ENCODE data around the gene KCNIP4. TPM values are rescaled to one million over a fixed set of nuclear protein-coding genes. Genes with fewer than 3 reads are reported as not detected.

KCNIP4 gene
- total RNA-seq, 1 donor from 2014 or later = not detected

DNA sequence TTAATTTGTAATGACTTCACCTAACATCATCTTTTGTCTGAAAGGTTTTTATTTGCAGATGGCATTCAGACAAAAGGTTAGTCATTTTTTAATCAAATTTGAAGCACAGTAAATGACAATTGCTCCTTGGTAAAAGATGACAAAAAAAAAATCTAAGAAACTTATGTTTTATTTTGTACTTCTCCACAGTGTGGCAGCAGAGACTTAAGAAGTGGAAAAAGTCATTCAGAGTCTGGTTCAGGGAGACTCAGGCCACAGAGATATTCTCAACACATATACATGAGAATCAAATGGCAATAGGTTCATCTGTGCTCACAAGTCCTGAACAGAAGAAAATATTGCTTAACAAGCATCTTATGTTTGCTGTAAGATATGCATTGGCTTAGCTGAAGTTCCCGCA lies 436.2 kb downstream of the KCNIP4 start:
- DNase-seq (ENCODE audit: extremely low read depth, low read depth, low spot score) = peak; percentile 45

DNA sequence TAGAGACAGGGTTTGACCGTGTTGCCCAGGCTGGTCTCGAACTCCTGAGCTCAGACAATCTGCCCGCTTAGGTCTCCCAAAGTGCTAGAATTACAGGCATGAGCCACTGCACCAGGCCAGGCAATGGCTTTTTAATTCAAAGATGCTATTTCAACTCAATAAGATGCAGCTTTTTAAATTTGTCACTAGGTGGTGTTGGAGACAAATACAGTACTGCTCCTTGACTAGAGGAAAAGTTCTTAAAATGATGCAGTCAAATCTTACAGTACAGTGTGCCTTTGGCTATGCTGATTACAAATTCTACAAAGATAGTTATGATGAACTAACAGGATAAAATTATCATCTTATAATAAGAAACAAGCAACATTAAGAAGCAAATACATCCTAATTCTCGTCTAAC lies 441.1 kb downstream of the KCNIP4 start:
- no peak for DNase-seq (ENCODE audit: extremely low read depth, low read depth, low spot score)

DNA sequence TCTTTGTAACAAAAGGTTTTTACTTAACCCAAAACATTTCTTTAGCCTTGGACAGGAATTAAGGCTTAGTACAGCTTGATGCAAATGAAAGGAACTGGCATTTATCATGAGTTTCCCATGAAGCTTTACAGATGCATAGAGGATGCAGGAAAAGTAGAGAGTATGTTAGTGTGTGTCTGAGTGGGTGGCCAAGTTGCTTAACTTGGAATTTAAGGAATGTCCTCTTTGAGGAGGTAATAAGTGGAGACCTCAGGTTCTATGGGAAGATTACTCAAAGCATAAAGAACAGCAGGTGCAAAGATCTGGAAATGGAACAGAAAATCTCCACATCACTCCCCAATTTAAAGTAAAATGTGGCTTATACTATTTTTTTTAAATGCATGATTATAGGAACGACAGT lies 457.9 kb downstream of the KCNIP4 start:
- no peak for DNase-seq (ENCODE audit: extremely low read depth, low read depth, low spot score)

DNA sequence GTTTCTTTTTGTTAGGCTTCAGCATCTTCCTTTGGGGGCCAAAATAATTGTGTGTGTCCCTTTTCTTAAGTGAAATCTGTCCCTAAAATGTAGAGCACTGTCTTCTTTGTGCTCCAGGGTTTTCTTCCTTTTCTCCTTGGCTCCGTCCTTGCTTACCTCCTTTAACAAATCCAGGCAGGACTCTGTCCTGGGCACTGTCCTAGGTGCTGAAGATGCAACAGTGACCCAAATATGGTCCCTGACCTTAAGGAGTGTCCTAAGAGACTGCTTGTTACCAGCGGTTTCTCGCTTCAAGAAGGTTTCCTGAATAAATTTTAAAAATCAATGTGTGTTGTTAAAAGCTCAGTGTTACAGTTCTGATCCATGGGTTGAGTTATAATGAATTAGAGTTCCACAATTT lies 471.8 kb downstream of the KCNIP4 start:
- DNase-seq (ENCODE audit: extremely low read depth, low read depth, low spot score) = no peak

DNA sequence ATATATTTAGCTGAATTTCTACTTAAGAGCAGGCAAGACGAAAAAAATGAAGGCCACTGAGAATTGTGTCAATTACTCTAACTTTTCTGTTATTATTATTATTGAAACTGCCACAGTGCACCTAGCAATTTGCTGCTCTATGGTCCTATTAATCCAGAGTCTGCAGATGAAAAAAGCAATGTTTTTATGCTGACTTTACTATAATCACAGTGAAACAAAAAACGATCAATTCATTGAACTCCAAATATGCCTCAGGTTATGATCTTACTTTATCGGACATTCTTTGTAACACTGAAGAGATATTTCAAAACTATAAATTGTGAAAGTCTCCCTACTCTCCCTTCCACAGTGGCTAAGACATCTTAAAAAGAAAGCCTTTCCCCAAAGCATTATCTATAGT lies 474.4 kb downstream of the KCNIP4 start:
- DNase-seq (ENCODE audit: extremely low read depth, low read depth, low spot score) = no peak

DNA sequence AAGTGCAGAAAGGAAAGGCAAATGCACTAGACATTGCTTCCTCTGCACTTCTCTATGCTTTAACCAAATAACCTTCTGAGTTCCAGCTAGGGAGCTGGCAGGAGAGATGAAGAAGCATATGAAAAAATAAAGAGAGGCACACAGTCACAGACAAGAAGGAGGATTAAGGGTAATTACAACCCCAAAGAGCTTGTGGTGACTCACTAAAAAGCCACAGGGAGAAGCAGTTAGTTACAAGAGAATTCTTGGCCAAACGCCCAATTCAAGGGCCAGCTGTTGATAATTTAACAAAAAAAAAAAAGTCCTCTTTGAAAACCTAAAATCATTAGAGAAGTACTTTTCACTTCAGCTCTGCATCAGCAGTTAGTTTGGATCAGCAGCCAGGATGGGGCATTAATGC lies 478.0 kb downstream of the KCNIP4 start:
- no peak for DNase-seq (ENCODE audit: extremely low read depth, low read depth, low spot score)

DNA sequence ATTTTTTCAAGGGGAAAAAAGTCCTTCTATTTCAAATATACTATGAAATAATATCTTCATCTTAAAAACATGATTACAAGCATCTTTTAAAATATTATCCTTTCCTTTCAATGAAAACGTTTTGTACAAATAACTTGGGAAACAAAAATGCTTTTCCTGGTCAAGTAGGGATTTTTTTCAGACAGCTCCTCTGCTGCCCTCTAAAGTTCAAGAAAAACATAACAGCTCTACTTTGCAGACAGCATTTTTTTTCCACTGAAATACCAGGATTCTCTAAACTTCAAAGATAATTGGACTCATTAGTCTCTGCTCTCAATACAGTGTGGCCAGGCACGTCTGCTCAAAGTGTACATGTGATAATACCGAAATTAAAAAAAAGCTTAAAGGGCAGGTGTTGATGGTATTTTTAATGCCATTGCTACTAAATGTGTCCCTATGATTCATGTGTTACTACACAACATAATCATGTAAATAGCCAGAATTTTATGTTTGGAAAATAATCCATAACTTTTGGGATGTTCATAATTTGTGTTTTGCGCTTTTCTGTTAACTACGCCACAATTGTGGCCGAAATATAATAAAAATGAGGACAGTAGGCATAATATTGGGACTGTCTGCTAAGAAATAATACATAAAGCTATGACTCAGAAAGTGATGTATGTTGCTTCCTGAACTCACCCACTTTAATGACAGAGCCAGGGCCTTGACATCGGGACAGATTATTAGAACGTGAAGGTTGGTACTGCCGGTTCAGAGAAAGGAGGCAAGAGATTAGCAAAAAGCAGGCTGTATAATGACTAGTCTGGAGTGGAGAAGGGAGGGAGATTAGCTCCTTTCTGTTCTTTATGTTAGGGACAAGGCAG lies 478.9 kb downstream of the KCNIP4 start:
- DNase-seq (ENCODE audit: extremely low read depth, low read depth, low spot score) = no peak

DNA sequence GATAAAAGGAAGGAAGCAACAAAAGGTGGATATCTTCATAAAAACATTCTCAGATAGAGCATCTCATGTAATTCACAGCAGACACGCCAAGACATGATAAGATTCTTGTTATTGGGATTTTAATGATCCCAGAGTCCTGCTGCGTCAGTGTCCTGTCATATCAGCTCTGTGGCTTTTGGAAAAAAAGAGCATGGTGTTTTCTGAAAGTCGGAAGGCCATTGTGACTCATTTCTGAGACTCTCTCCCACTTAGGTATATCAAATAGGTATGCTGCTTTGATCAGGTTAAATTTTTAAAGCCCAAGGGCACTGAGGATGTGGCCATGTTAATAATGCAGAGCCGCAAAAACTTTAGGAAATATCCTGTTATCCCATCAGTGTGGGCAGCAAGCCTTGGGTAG lies 481.0 kb downstream of the KCNIP4 start:
- DNase-seq (ENCODE audit: extremely low read depth, low read depth, low spot score) = no peak

DNA sequence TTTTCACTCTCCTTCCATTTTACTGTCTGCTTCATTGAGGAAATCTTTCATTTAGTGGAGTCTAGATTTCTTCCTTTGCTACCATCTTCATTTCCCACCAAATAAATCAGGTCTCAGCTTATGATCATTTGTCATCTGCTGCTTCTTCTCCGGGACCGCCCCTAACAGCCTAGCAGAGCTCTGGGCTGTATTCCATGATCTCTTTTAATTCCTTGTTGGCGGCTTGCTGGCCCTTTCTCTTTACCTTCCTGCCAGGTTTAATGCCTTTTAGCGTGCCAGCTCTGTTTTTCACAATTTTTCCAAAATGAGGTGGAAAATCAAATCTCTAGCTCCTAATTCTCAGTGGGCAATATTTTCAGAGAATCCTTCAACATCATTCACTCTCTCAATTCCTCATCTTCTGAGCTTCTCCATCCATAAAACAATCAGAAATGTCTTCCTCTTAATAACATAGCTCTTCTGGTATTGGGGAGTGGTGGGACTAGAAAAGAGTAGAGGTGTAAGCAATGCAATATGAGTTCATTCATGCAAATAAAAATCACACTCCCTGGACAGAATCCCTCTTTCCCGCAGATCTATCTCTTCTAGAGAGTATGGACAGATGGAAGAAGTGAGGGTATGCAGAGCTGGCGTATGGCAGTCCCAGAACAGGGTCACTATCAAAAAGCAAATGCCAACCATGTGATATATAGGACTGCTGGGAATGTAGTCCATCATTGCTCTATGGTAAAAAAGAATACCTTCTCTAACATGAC lies 491.3 kb downstream of the KCNIP4 start:
- DNase-seq (ENCODE audit: extremely low read depth, low read depth, low spot score) = no peak

DNA sequence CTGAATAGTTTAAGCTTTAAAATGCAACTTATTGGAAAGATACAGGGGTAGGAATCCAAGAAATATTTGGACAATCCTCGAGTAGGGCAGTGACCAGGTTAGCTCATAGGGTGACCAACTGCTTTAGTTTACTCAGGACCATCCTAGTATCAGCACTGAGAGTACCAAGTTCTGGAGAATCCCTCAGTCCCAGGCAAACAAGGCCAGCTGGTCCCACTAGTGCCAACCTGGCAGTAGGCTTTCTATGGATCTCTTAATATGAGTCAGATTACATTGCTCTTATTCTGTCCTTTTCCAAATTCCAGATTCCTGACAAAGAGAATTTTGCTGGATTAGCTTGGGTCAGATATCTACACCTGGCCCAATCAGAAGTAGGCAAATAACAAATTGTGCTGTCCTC lies 493.7 kb downstream of the KCNIP4 start:
- no peak for DNase-seq (ENCODE audit: extremely low read depth, low read depth, low spot score)

DNA sequence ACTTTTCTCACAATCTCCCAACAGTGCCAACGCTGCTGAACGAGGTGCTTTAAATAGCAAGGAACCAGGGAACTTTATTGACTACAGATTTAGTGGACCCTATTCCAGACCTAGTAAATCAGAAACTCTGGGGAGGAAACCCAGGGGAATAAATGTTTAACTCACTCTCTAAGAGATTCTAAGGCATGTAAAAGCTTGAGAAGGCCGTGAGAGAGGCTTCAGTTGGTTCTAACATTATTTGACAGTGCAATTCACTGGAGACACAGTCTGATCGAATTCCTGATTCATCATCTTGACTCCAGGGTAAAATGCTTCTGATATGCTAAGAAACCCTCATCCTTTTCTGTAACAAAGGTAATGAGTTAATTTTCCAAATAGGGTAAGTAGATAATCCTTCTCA lies 494.4 kb downstream of the KCNIP4 start:
- DNase-seq (ENCODE audit: extremely low read depth, low read depth, low spot score) = no peak

DNA sequence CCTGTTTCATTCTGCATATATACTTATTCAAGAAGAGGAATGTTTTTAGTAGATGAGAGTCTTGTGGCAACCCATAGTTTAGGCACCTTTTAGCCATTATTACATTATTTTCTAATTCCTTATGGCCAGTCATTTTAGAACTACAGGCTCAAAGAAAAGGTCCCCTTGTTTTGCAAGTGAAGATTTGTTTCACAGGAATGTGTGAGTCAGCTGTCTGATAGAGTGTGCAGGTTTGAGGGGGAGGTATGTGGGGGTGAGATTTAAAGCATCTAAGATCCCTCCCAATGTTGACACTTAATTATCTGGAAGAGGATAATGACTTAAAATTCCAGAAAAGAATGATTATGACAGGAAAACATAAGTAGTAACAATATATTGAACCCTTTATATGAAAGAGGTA lies 495.6 kb downstream of the KCNIP4 start:
- no peak for DNase-seq (ENCODE audit: extremely low read depth, low read depth, low spot score)

DNA sequence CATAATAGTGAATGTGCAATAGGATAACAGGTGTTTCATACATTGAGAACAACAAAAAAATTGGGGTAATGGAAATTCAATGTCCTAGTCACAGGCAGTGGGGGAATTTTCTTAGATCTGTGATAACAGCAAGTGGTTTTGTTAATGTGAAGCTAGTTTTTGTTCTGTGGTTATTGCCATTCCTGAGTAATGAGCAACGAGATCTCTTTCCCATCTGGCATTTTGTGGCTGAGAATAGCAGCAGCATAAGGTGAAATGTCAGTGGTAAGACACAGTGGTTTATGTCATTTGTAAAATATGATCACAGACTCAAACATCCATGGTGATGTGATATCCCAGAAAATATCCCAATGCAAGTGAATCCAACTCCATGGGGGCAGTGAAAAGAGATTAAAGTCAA lies 497.5 kb downstream of the KCNIP4 start:
- DNase-seq (ENCODE audit: extremely low read depth, low read depth, low spot score) = no peak

DNA sequence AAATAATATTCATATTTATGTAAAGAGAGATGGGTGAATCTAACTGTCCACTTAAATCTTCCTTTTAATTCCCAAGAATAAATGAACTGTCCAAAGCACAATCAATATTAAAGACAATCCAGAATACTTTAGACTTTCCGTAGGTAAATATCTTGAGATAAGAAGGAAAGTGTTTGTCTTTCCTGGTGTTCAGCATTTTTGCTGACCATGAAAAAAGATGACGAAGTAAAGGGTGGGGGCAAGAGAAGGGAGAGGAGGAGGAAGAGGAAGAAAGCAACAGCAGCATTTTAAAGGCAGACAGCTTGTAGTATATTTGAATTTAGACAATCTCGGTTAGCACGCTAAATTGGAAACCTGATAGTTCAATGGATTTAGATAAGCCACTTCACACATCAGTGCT lies 498.2 kb downstream of the KCNIP4 start:
- no peak for DNase-seq (ENCODE audit: extremely low read depth, low read depth, low spot score)

DNA sequence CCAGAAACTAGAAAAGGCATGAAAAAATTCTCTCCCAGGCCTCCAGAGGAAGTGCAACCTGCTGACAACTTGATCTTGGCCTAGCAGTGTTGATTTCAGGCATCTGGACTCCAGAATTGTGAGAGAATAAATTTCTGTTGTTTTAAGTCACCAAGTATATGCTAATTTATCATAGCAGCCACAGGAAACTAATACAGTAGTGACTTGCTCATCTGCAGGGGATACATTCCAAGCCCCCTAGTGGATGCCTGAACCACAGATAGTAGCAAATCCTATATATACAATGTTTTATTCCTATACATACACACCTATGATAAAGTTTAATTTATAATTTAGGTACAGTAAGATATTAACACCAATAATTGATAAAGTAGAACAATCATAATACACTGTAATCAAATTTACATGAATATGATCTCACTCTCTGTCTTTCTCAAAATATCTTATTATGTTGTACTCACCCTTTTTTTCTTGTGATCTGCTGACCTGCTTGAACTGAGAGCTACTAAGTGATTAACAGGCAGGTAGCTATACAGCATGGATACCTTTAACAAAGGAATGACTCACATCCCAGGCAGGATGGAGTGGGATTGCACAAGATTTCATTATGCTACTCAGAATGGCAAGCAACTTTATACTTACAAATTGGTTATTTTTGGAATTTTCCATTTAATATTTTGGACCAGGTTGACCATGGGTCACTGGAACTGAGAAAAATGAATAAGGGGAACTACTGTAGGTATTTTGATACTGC lies 501.1 kb downstream of the KCNIP4 start:
- DNase-seq (ENCODE audit: extremely low read depth, low read depth, low spot score) = no peak

DNA sequence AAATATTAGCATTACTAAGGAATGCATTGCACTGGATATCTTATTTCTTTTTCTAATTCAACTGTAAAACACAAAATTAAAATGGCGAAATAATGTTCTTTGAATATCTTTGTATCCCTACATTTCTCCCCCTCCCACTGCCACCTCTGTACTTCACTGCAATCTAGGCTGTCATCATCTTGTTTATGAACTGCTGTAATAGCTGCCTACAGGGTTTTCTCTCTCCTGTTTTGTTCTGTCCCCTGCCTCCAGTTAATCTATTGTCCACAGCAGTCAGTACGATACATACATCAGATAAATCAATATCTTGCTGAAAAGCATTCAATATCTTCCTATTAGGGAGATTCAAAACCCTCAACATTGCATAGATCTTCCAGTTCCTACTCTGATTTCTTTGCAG lies 528.4 kb downstream of the KCNIP4 start:
- no peak for DNase-seq (ENCODE audit: extremely low read depth, low read depth, low spot score)

DNA sequence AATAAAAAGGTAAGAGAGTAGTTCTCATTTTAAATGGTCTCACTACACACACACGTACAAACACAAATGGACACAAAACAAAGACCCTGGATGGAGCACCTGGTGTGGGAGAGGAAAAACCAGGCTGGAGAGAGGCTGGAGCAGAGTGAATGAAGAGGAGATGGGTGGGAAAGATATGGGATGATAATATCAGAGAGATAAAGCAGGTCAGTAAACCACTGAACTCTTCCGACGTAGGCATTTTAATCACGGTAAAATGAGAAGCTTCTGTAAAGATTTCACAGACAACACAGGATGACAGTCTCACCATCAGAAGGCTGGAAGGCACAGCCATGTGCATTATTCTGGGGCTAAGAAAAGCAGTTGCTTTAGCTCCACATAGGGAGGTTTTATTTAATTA lies 532.8 kb downstream of the KCNIP4 start:
- DNase-seq (ENCODE audit: extremely low read depth, low read depth, low spot score) = no peak

DNA sequence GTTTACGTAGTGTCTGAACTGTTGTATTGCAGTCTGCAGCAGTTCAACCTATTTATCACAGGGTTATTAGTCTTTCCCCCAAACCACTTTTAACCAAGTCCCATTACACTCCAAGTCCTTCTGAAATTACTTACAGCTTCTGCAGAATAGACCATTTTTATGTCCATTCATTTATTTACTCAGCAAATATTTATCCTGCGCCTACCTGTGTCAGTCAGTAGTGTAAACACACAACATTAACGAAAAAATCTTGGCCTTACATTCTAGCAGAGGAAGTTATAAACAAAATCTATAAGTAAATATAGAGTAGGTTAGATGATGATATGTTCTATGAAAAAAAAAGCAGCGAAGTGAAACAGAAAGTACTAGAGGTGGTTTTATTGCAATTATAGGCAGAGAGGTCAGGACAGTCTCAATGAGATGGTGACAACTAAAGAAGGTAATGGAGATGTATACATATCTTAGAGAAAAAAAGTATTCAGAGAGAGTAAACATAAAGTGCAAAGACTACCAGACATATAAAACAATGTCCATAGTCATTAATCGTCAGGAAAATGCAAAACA lies 534.7 kb downstream of the KCNIP4 start:
- no peak for DNase-seq (ENCODE audit: extremely low read depth, low read depth, low spot score)

DNA sequence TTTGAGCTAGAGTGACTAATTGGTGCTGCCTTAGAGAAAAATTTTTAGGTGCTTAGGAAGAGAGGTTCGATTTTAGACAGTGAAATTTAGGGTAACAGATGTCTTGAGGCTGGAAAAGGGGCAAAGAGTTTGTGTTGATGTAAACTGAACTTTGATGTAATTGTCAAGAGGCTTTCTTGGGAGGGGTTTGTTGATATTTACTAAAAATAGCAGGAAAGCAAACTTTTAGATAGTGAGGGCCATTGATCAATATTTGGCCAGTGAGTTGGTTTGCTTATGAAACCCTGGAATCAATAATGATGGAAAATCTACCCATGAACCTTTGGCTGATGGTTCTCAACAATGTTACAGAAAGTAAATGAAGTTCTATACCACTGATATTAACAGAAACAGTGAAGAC lies 537.5 kb downstream of the KCNIP4 start:
- no peak for DNase-seq (ENCODE audit: extremely low read depth, low read depth, low spot score)

DNA sequence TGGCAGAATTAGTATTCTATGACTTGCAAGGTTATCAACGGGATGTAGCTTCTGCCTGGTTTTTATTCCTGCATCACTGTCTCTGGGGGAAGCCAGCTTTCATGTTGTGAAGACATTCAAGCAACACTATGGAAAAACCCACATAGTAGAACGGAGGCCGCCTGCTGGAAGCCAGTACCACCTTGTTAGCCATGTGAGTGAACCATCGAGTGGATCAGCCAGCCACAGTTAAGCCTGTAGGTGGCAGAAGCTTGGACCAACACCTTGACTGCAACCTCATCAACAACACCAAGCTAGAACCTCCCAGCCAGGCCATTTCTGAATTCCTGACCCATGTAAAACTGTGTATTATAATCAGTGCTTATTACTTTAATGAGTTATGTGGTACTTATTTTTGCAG lies 538.2 kb downstream of the KCNIP4 start:
- no peak for DNase-seq (ENCODE audit: extremely low read depth, low read depth, low spot score)

DNA sequence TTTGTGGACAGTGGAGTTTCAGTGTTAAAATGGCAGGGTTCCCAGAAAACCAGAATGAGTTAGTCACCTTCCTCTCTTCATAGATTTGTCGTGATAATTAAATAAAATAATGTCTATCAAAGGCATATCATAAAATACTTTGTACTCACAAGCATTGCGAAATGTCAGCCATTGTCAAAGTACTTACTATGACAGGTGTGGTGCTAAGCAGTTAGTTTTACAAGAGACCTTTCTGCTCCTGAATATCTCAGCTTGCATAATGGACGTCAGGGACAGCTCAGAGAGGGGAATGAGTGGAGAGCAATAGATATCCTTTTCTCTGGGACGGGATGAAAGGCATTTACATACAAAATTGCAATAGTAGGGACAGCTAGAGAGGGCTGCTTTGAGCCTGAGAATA lies 560.9 kb downstream of the KCNIP4 start:
- DNase-seq (ENCODE audit: extremely low read depth, low read depth, low spot score) = no peak

All from glomerular endothelial cell (primary cell).